Measurements from ENCODE around the gene AK5.

- TF ChIP-seq CTCF (IDR thresholded peaks at IDR 0.05): no peak
- TF ChIP-seq ZFX (IDR thresholded peaks at IDR 0.05; ENCODE audit: borderline replicate concordance): no peak
These were observed 857 bp upstream of the AK5 start for GRCh38 chr1:77280962-77281361.

Data from 22Rv1 (cell line).